NCI-H187 treated with DMSO at 0.1 percent for 48 hours (cell line): ENCODE data around the gene AMY1B.
"Not testable (repeated sequence)": the region's sequence is repeated elsewhere in the genome, so short reads cannot be mapped to it uniquely, and the experiment has no call there.

Experiments
- DNase-seq: peaks from one replicate; lab custom pipeline; 2025; lab: John Stamatoyannopoulos, UW

The AMY1B gene

DNA sequence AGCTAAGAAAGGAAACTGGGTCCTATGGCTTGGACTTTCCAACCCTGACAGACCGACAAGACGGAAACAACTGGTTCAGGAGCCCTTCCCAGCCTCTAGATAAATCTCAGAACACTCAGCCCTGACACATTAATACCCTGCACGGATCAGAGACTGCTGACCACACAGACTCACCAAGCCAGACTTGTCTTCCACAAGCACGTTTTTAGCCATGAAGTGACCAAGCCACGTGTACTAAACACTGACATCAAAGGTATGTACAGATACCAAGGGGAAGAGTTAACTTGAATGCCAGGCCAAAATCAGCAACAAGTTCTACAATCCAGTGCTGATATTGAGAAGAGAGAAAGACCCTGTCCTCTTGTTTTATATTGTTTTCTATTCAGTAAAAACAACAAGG, at the start of gene AMY1B:
Gene AMY1B, minus strand, starts transcription at position 101 of the 400 bp plus-strand sequence. CDS start 571 bp downstream, outside the sequence.
- DNase-seq: not testable (repeated sequence)

DNA sequence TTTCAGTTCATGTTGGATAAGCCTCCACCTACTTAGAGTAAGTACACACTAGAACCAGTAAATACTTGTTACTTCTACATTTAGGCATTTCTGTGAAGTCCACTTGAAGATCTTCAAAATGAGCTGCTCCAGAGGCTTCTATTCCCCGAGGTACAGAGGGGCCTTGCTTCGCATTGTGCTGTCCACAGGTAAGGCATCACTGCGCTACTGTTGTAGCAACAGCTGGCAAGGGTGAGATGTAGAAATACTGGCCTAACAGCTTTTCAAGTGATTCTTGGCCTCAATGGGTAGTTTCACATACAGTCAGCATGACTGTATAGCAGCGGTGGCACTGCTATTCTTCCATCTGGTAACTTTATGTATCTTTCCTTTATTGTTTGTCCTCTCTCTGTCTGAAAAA, 49.0 kb upstream of the AMY1B start:
- not testable (repeated sequence) for DNase-seq

DNA sequence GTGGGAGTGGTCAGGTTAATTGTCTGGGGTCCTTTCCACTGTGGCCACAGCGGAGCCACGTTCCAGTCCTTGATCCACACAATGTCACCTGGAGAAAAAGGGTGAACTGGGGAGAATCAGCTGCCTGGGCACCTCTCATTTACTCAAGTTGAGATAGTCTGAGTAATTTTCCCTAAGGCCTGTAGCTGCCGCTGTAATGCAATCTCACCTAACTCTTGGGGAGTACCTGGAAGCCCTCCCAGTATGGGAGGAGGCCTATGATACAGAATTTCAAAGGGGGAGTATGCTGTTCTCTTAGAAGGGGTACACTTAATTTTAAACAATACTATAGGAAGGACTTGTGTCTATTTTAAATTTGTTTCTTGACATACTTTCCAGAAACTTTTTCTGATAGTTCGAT, 48.4 kb upstream of the AMY1B start:
- not testable (repeated sequence) for DNase-seq

DNA sequence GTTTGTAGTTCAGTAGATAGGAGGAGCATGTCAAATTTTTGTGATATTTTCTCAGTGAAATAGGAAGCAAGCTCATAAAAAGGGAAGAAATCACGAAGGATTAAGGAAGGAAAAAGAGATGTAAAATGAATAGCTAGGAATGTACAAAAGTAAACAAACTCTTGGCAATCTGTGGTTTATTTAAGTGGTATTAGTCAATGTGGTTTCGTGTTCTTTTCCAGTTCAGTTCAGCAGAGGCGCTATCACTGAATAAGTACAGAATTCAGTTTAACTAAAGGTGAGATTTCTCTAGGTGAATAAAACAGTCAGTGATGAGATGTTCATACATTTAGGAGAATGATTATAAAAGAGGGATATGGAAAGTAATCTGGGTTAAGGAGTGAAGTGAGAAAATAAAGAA, 42.0 kb upstream of the AMY1B start:
- not testable (repeated sequence) for DNase-seq

DNA sequence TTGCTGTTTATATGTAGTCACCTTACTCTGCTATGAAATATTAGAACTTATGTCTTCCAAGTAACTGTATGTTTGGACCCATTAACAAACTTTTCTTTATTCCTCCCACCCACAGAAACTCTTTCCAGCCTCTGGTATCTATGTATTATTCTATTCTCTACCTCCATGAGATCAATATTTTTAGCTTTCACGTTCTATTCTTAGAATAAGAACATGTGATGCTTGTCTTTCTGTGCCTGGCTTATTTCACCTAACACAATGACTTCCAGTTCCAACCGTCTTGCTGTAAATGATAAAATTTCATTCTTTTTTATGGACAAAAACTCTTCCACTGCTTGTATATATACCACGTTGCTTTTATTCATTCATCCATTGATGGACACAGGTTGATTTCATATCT, 39.3 kb upstream of the AMY1B start:
- not testable (repeated sequence) for DNase-seq

DNA sequence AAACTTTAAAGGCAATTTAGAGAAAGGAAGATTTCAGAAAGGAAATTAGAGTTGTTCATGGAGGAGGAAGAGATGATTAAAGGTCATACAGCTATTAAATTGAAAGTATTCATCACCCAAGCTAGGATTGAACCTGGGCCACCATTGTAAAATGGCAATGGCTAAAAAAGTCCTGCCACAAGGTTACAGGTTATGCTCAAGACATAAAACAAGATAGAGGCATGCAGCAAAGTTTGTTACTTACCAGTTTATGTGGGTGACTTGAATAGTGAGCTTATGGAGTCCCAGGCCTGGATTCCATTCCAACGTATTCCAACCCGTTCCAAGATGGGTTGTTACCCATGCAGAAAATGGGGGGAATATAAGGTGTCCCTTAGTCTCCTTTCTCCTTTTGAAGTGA, 25.5 kb upstream of the AMY1B start:
- not testable (repeated sequence) for DNase-seq

DNA sequence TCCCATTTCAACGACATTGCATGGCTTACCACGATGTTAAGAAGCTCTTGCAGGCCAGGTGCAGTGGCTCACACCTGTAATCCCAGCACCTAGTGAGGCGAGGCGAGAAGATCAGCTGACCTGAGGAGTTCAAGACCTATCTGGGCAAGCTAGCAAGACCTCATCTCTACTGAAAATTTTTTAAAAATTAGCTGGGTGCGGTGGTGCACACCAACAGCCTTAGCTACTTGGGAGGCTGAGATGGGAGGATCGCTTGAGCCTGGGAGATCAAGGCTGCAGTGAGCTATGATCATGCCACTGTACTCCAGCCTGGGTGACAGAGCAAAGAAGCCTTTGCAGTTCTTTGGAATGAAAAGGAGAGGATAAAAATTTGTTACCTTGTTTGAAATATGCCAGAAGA, 21.4 kb upstream of the AMY1B start:
- not testable (repeated sequence) for DNase-seq

DNA sequence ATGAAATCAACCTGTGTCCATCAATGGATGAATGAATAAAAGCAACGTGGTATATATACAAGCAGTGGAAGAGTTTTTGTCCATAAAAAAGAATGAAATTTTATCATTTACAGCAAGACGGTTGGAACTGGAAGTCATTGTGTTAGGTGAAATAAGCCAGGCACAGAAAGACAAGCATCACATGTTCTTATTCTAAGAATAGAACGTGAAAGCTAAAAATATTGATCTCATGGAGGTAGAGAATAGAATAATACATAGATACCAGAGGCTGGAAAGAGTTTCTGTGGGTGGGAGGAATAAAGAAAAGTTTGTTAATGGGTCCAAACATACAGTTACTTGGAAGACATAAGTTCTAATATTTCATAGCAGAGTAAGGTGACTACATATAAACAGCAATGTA, 14.4 kb upstream of the AMY1B start:
- DNase-seq: not testable (repeated sequence)

DNA sequence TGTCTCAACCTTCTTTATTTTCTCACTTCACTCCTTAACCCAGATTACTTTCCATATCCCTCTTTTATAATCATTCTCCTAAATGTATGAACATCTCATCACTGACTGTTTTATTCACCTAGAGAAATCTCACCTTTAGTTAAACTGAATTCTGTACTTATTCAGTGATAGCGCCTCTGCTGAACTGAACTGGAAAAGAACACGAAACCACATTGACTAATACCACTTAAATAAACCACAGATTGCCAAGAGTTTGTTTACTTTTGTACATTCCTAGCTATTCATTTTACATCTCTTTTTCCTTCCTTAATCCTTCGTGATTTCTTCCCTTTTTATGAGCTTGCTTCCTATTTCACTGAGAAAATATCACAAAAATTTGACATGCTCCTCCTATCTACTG, 11.7 kb upstream of the AMY1B start:
- DNase-seq: not testable (repeated sequence)

DNA sequence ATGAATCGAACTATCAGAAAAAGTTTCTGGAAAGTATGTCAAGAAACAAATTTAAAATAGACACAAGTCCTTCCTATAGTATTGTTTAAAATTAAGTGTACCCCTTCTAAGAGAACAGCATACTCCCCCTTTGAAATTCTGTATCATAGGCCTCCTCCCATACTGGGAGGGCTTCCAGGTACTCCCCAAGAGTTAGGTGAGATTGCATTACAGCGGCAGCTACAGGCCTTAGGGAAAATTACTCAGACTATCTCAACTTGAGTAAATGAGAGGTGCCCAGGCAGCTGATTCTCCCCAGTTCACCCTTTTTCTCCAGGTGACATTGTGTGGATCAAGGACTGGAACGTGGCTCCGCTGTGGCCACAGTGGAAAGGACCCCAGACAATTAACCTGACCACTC, 5.2 kb upstream of the AMY1B start:
- not testable (repeated sequence) for DNase-seq

DNA sequence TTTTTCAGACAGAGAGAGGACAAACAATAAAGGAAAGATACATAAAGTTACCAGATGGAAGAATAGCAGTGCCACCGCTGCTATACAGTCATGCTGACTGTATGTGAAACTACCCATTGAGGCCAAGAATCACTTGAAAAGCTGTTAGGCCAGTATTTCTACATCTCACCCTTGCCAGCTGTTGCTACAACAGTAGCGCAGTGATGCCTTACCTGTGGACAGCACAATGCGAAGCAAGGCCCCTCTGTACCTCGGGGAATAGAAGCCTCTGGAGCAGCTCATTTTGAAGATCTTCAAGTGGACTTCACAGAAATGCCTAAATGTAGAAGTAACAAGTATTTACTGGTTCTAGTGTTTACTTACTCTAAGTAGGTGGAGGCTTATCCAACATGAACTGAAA, 4.7 kb upstream of the AMY1B start:
- not testable (repeated sequence) for DNase-seq

DNA sequence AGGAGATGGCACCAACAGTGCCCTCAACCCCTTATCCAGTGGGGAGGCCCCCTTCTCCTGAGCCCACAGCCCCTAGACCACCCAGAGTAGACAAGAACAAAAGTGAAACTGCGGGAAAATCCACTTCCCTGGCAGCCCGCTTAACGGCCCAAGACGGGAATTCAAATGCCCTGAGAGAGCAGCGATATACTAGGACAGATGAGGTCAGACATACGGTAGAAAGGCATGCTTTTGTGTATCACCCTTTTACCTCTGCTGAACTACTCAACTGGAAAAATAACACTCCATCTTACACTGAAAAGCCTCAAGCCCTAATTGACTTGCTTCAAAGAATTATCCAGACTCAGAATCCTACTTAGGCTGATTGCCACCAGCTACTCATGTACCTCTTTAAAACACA, 1.4 kb upstream of the AMY1B start:
- DNase-seq: not testable (repeated sequence)

DNA sequence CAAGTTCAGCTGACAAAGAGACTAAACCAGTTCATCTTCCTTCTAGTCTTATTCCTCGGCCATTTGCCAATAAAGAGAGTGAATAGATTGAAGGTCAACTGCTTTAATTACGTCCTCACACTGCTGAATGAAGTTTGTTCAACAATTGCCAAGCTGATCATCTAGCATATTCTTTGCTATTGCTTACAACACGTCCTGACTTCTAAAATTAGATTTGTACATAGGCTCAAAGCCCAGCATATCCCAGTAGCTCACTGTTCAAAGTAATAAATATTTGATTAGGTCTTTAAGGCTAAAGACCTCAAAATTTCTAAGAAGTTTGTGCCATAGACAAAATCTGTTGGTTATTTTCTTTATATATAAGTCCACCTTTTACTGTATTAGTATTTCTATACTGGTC, 19.7 kb downstream of the AMY1B start:
- not testable (repeated sequence) for DNase-seq

DNA sequence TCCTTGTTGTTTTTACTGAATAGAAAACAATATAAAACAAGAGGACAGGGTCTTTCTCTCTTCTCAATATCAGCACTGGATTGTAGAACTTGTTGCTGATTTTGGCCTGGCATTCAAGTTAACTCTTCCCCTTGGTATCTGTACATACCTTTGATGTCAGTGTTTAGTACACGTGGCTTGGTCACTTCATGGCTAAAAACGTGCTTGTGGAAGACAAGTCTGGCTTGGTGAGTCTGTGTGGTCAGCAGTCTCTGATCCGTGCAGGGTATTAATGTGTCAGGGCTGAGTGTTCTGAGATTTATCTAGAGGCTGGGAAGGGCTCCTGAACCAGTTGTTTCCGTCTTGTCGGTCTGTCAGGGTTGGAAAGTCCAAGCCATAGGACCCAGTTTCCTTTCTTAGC, 40.5 kb downstream of the AMY1B start, which contains the start of gene AMY1A:
Gene AMY1A, plus strand, starts transcription at position 301 of the 400 bp plus-strand sequence. CDS start 571 bp downstream, outside the sequence.
- not testable (repeated sequence) for DNase-seq

DNA sequence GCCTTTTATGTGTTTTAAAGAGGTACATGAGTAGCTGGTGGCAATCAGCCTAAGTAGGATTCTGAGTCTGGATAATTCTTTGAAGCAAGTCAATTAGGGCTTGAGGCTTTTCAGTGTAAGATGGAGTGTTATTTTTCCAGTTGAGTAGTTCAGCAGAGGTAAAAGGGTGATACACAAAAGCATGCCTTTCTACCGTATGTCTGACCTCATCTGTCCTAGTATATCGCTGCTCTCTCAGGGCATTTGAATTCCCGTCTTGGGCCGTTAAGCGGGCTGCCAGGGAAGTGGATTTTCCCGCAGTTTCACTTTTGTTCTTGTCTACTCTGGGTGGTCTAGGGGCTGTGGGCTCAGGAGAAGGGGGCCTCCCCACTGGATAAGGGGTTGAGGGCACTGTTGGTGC, 41.9 kb downstream of the AMY1B start:
- DNase-seq: not testable (repeated sequence)

DNA sequence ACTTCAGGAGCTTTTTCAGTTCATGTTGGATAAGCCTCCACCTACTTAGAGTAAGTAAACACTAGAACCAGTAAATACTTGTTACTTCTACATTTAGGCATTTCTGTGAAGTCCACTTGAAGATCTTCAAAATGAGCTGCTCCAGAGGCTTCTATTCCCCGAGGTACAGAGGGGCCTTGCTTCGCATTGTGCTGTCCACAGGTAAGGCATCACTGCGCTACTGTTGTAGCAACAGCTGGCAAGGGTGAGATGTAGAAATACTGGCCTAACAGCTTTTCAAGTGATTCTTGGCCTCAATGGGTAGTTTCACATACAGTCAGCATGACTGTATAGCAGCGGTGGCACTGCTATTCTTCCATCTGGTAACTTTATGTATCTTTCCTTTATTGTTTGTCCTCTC, 45.1 kb downstream of the AMY1B start:
- not testable (repeated sequence) for DNase-seq

DNA sequence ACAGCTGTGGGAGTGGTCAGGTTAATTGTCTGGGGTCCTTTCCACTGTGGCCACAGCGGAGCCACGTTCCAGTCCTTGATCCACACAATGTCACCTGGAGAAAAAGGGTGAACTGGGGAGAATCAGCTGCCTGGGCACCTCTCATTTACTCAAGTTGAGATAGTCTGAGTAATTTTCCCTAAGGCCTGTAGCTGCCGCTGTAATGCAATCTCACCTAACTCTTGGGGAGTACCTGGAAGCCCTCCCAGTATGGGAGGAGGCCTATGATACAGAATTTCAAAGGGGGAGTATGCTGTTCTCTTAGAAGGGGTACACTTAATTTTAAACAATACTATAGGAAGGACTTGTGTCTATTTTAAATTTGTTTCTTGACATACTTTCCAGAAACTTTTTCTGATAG, 45.7 kb downstream of the AMY1B start:
- DNase-seq: not testable (repeated sequence)

DNA sequence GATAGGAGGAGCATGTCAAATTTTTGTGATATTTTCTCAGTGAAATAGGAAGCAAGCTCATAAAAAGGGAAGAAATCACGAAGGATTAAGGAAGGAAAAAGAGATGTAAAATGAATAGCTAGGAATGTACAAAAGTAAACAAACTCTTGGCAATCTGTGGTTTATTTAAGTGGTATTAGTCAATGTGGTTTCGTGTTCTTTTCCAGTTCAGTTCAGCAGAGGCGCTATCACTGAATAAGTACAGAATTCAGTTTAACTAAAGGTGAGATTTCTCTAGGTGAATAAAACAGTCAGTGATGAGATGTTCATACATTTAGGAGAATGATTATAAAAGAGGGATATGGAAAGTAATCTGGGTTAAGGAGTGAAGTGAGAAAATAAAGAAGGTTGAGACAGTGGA, 52.1 kb downstream of the AMY1B start:
- DNase-seq: not testable (repeated sequence)

DNA sequence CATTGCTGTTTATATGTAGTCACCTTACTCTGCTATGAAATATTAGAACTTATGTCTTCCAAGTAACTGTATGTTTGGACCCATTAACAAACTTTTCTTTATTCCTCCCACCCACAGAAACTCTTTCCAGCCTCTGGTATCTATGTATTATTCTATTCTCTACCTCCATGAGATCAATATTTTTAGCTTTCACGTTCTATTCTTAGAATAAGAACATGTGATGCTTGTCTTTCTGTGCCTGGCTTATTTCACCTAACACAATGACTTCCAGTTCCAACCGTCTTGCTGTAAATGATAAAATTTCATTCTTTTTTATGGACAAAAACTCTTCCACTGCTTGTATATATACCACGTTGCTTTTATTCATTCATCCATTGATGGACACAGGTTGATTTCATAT, 54.8 kb downstream of the AMY1B start:
- DNase-seq: not testable (repeated sequence)
